Stimulated activated CD8-positive, alpha-beta memory T cell treated with anti-CD3 and anti-CD28 coated beads, Interleukin-15, amount 100 ng/mL, for 48 hours (primary cell): ENCODE results near the gene NONO.
"Not testable (repeated sequence)": the region's sequence is repeated elsewhere in the genome, so short reads cannot be mapped to it uniquely, and the experiment has no call there.

Source experiments
- DNase-seq, 2 donors: peaks; one replicate each; pipeline ENCODE4 v3.0.0-alpha.2; 2020; ENCODE audit warnings: low read depth in 2 of 2

Gene NONO

DNA sequence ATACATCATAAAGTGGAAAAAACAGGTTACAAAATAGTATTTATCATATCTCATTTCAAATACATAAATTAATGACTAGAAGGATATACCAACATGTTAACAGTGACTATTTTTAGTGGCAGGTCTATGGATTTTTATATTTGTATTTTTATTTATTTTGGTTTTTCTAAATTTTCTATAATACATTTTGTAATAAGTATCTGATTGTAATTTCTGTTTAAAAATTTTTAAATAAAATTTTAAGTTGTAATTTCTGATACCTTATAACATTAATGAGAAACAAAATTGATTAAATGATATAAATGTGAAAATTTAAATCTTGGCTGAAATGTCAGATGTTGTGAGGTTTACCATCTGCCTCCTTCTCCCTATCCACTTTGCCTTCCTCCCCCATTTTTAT, 2.5 kb downstream of the NONO start:
- no peak for DNase-seq

GRCh38 chrX:71291381-71291780, 7.9 kb downstream of the NONO start:
- DNase-seq, result no peak

GRCh38 chrX:71292669-71293365, 9.4 kb downstream of the NONO start:
- DNase-seq, result no peak

- no peak for DNase-seq
Measured at GRCh38 chrX:71296806-71297205, 13.4 kb downstream of the NONO start.

- no peak for DNase-seq
Measured at GRCh38 chrX:71298119-71298518, 14.7 kb downstream of the NONO start.

GRCh38 chrX:71300064-71300463, 16.6 kb downstream of the NONO start:
- not testable (repeated sequence) for DNase-seq

GRCh38 chrX:71300495-71300894, 17.1 kb downstream of the NONO start:
- DNase-seq, result not testable (repeated sequence)

GRCh38 chrX:71301195-71301924, 17.9 kb downstream of the NONO start, which contains the start of gene ITGB1BP2:
TSS of gene ITGB1BP2 (plus strand) at chrX:71301750. CDS start at chrX:71301807, 57 bp downstream.
- DNase-seq, result no peak

DNA sequence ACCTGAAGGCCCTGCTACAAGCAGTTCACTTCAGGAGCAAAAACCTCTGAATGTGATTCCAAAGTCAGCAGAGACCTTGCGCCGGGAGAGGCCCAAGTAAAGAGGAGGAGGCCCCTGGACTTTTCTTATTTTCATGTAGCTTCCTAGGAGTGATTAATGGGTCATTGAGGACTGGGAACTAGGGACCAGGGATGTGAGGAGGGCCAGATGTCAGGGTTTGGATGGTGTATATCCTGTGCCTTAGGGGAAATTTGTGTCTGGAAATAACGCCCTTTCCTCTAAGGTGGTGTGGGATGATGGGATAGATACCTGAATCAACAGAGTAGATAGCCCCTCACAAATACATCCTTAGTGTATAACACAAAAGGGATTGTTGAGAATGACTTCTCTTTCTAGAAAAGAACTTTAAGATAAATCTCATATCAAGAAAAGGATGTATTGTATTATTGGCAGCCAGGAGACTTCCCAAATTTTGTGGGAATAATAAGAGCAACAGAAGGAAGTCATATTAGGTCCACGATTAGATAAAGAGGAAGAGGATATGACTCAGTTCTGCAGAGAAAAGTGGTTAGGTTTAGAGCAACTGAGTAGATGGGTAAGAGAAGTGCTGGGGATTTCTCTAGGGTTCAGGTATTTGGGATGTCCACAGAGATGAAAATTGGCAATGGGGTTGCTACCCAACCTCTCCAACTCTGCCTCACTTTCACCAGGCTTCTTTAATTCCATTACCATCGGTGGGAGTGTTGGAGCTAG, 19.2 kb downstream of the NONO start:
- no peak for DNase-seq

DNA sequence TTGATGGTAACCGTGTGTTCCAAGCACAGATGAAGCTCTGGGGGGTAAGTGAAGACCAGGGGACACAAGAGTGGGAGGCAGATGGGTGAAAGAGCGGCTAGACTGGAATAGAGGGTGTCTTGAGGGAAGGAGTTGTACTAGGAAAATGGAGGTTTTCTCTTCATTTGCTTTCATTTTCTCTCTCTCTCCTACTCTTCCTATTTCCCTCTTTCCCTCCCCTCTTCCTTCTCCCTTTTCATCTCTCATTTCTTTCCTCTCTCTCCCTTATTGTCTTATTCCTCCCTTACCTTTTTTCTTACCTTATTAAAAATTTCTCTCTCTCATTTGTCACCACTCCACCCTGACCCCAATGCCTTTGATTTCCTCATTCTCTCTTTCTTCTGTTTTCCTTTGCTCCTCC, 21.1 kb downstream of the NONO start:
- no peak for DNase-seq

GRCh38 chrX:71315917-71316316, 32.5 kb downstream of the NONO start:
- DNase-seq, result no peak

DNA sequence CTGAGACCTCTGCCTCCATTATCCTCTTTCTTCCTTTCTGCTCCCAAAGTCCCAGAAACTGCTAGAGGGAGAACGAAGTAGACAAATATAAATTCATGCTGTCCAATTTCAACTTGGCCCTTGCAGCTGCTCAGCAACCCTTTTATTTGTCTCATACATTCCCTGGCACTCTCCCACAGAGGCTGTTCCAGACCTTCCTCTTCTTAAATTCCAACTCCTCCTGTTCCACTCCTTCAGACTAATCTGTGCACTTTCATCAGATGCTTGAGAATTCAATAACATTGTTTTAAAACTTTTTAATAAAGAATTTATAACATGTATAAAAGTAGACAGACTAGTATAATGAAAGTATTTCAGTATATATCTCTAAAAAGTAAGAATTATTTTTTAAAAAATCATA, 33.5 kb downstream of the NONO start:
- not testable (repeated sequence) for DNase-seq

GRCh38 chrX:71320126-71320525, 36.7 kb downstream of the NONO start:
- no peak for DNase-seq

- DNase-seq, result no peak
Measured at GRCh38 chrX:71321731-71322130, 38.3 kb downstream of the NONO start.

- not testable (repeated sequence) for DNase-seq
Measured at GRCh38 chrX:71324452-71324851, 41.0 kb downstream of the NONO start.

- no peak for DNase-seq
Measured at GRCh38 chrX:71326394-71326793, 43.0 kb downstream of the NONO start.

DNA sequence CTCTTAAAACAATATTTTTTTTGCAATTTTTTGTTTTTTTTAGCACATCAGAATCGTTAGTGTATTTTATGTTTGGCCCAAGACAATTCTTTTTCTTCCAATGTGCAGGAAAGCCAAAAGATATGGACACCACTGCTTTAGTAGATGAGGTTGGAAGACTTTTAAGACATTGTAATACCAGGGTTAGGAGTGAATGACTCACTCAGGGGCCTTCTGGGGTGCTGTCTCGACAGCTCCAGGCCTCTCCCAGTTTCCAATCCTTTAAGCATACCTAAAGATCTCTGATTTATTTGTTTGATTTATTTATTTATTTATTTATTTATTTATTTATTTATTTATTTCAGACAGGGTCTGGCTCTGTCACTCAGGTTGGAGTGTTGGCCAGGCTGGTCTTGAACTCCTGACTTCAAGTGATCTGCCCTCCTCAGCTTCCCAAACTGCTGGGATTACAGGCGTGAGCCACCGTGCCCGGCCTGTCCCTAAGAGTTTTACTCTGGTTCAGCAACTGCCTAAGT, 65.8 kb downstream of the NONO start:
- not testable (repeated sequence) for DNase-seq

DNA sequence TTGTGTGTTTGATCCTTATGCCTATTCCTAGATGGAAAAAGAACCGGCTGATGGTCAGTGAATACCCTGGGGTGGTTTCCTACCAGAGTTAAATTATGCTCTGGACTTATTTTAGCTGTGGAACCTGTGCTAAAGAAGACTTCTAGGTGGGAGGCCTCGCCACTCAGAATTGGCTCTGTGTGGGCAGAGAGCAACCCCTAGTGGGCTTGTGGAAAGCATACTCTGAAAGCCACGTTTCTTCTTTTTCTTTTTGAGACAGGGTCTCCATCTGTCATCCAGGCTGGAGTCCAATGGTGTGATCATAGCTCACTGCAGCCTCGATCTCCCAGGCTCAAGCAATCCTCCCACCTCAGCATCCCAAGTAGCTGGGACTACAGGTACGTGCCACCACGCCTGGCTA, 66.4 kb downstream of the NONO start:
- DNase-seq, result not testable (repeated sequence)
